GM18499 (cell line): ENCODE results near the gene FER.
"Not testable (repeated sequence)": the region's sequence is repeated elsewhere in the genome, so short reads cannot be mapped to it uniquely, and the experiment has no call there.

Source experiments
- ATAC-seq: cut with Tn5 transposase; IDR thresholded peaks from one replicate; pipeline ENCODE4 v1.9.1; 2021; ENCODE audit warnings: moderate number of reproducible peaks; ENCODE audit not compliant: insufficient read depth, unreplicated experiment

Gene FER

DNA sequence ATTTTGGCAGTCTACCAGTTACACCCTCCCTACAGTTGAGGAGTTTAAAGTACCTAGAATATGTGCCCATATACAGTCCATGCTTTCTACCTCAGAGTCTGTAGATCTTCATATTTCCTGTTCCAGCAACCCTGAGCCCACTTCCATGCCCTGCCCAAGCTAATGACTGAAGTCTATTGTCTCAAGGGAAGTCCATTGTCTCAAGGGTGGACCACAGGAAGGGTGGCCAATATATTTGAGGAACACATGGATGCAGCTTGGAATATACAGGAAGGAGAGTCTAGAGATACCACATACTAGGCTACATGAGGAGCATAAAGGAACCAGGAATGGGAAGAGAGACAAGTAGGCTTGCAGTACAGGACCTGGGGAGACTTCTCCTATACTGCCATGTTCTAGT, 274.4 kb downstream of the FER start:
- ATAC-seq: no peak

DNA sequence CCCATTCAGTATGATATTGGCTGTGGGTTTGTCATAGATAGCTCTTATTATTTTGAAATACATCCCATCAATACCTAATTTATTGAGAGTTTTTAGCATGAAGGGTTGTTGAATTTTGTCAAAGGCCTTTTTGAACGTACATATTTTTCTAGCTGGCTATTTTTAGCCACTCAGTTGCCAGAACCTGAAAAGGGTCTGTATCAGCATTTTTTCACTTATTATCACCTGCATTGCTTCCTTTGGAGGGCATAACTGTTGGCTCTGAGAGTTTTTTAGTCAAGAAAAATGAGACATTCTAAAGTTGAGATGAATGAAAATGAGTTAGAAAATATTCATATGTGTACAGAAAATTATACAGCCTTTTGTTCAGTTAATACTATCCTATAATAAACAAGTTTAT, 278.0 kb downstream of the FER start:
- ATAC-seq: not testable (repeated sequence)

DNA sequence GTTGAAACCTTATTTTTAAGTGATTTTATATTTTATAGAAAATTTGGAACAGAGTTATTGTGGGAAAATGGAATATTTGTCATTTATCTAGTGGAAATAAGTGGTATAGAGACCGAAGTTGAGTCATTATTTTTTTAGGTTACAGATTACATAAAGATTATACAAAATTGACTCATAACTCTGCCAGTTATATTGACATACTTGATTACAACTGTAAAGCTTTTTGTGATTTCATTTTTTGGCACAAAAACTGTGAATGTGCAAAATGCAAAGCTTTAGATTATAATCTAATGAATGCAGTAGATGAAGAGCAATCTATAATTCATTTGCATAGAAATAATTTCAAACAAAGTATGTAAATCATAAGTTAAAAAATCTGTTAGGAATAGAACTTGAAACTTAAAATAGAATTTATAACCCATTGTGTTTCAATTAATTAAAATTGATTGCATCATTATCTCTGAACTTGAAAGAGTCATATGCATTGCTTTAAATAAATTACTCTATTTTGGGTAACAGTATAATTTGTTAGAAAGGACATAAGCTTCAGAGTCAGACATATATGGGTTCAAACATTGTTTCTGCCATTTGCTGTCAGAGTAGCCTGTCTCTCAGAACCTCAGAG, 280.4 kb downstream of the FER start:
- ATAC-seq: no peak

DNA sequence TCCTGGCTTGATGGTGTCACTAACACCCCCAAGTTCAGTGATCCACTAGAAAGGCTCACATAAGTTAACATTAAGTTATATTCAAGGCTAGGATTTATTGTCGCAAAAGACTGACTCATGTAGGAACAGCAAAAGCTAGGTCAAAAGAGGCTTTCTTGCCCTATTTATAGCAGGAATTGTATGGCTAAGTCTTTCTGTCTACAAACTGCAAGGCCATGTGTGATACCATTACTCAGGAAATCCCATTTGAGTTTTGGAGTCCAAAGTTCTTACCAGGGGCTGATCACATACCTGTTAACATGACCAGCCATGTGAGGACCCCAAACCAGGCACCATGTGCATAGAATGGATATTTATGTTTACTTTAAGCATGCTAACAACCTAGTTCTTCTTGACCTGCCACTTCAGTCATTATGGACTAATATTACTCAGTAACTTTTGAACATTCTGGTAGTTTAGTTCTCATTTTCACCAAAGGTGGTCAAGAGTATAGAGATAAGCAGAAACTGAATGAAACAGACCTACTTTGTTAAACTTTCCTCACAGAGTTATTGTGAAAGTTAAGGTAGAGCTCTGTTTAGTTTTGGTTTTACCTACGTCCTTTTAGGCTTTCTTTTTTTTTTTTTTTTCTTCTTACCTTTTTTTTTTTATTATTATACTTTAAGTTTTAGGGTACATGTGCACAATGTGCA, 281.1 kb downstream of the FER start:
- no peak for ATAC-seq

DNA sequence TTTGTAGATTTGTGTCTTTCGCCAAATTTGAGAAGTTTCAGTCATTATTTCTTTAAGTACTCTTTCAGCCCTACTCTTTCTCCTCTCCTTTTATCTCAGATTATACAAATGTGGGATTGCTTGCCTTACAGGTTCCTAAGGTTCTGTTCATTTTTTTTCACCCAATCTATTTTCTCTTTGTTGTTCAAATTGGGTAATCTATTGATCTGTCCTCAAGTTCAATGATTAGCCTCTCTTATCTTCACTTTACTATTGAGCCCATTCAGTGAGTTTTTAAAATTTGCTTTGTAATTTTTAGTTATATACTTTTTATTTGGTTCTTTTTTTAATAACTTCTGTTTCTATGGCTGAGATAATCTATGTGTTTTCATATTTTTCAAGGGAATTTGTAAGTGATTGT, 282.1 kb downstream of the FER start:
- no peak for ATAC-seq

DNA sequence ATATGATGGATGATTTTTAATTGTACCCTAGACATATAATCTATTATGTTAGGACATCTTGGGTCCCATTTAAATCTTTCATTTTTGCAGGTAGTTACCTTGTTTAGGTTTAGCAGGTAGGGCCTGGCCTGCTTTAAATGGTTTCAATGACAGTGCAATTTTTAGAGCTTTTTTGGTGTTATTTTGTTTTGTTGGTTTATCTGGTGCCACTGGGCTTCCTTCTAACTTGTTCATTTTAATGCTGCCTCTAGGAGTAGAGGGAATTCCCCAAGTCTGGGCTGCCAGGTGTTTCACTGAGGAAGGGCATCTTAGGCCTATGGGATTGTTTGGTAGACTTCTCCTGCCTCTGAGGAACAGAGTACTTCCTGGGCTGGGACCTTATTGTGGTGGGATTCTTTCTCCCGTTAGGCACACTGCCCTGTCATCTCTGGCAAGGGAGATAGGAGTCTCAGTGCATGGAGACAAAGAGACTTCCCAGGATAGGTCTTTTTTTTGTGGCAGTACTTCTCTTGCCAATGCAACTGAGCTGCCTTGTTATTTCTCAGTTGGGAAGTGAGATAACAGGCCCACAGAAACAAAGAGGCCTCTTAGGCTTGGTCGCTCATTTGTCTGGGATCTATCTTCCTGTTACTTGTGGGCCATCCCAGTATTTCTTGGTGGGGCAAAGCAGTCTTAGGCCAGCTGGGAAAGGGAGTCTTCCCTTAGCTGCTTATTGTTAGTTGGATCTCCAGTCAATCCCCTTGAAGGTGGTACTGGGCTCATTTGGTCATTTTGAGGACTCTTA, 282.9 kb downstream of the FER start:
- no peak for ATAC-seq

DNA sequence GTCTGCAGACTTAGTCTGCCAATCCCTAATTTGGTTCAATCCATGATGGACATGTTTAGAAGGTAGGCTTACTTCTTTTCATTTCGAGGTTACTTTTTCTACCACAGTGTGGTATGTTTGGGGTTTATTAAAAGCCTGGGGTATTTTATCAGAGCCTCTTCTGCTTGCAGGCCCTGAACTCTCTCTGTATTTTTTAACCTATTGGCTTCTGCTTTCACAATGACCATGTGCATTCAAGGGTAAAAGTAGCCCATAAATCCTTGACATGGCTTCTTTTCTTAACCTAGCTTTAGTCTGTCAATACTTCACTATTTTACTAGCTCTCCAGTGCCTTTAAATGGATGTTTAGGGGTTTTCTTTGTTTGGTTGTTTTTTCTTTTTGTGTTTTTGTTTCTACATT, 286.6 kb downstream of the FER start:
- ATAC-seq: peak; percentile 67

DNA sequence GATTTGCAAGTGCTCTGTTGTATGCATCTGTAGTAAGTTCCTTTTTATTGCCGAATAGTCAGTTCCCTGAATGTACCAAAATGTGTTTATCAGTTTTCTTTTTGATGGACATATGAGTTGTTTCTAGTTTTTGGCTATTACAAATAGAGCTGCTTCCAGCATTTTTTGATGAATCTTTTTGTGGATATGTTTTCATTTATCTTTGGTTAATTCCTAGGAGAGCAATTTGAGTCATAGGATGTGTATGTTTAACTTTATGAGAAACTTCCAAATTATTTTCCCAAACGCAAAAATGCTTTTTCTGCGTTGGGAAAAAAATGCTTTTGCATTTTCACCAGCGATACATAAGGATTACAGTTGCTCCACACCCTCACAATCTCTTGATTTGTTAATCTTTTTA, 287.7 kb downstream of the FER start:
- no peak for ATAC-seq

DNA sequence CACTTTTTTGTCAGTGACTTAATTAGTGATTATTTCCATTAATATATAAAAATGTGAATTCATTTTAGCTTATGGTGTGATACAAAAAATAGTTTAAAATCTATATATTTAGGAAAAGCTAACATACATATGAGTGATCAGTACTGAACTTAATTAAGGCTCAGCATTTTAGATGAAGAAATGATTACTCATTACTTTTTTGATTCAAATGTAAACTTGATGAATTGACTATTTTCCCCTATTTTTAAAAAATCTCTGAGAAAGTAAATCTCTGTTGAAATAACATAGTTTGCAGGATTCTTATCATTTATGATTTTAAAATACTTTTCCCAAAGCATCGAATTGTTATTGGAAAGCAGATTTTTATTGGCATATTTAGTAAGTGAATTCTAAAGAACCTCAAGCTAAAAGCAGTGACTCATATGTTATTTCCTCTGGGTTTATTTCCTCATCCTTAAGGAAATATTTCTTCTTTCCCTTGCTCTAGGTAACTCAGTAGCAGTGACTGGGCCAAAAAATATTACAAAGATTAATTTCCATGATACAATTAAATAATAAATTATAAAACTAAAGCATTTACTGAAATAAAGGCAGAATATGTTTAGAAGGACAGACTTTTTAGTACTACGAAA, 290.6 kb downstream of the FER start:
- ATAC-seq: no peak

DNA sequence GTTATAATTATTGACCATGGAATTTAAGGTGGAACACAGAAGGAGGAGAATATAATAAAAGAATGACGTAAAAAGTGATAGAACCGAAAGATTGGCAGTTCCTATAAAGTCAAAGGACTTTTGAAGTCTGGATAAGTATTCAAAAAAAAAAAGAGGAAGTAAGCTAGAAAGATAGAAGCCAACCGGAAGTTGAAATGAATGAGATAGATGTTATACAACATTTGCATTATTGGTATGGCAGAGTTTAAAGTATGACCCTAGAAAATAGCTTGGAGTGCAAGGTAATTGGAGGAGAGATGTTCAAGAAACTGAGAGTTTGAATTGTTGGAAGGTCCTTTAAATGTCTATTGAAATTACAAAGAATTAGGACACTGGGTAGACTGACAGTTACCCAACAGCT, 293.6 kb downstream of the FER start:
- ATAC-seq: no peak

DNA sequence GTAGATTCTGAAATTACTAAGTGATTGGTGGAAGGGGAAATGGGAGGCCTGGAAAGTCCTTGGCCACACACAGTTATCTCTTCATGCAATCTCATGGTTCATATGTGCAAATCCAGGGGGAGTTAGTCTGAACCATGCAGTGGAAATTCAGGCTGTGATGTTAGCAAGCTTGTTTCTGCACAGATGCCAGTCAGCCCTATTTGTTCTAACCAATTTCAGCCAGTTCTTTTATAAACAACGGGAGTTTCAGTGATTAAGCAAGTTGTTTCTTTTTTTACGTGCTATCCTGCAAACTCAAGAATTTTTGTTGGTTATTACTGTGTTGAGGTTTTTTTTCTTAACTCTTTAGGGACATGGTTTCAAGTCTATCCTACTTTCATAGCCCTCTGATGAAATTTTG, 298.0 kb downstream of the FER start:
- ATAC-seq: no peak

DNA sequence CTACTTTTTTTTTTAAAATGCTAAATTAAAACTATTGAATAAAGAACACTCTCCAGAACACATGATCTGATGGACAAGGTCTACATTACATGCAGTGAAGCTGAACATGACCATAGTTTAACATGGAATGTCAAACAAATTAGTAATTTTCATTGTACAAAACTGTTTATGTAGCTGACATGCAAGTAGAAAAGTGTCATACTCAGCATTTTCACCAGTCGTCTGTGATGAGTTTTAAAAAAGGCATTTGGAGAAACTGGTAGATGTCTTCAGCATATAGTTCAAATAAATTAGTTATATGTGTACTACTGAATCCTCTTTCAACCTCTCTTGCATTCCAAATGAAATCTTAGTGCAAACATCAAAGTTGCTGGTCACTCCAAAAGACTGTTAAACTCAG, 301.9 kb downstream of the FER start:
- ATAC-seq: no peak

DNA sequence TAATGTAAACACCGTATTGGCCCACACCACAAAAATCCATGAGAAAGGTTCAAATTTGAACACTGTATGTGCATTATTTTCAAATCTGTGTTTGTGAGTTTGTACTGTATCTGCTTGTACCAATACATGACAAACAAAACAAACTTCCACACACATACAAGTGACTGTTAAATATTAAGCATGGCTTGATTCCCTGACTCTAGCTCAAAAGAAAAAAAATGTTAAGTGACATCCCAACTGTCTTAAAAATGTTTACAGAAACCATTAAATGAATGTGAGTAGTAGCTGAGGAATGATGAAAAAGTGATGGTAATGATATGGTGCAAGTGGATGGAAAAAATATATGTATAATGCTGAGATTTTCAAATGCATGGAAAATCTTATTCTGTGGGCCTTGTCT, 302.6 kb downstream of the FER start:
- ATAC-seq: not testable (repeated sequence)

DNA sequence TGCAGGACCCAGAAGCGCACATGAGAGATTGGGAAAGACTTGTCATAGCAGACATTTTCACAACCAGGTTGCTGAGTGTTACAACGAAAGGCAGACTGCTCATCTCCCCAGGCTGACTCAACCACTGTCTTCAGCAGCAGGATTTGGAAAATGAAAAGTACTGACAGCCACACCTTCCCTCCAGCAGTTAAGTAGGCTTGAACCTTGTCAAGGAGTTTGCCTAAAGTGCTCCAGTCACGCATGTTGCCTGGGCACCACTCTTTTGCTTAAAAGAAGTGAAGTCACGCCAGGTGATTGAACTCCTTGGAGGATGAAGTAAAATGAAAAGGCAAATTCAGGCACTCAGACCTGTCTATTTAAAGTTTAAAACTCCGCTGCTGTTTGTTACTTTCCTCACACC, 304.5 kb downstream of the FER start:
- ATAC-seq: not testable (repeated sequence)

DNA sequence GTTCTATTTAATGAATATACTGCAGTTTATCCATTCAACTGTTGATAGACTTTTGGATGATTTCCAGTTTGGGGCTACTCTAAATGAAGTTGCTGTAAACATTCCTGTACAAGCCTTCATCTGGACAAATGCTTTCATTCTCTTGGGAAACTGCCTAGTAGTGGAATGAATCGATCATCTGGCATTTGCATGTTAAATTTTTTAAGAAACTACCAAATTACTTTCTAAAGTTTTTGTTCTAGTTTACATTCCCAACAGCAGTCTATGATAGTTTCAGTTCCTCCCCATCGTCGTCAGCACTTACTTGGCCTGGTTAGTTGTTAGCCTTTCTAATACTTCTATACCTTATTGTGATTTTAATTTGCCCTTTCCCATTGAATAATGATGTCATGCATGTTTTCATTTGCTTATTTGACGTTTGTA, 306.3 kb downstream of the FER start:
- ATAC-seq: no peak

DNA sequence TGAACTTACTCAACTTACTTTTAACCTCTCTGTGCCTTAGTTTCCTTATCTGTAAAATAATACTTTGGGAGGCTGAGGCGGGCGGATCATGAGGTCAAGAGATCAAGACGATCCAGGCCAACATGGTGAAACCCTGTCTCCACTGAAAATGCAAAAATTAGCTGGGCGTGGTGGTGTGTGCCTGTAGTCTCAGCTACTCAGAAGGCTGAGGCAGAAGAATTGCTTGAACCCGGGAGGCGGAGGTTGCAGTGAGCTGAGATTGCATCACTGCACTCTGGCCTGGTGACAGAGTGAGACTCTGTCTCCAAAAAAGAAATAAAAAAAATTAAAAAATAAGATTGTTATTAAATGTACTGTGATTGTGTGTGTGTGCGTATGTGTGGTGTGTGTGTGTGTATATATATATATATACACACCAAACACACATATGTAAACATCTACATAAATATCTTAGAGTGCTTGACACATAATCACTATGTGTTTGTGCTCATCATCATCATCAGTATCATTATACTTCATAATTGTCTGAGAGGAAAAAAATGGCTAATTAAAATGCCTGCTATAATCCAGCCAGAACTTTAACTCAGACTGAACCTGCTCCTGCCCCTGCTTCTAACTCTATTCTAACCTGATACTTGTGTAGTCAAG, 312.8 kb downstream of the FER start:
- ATAC-seq: no peak

DNA sequence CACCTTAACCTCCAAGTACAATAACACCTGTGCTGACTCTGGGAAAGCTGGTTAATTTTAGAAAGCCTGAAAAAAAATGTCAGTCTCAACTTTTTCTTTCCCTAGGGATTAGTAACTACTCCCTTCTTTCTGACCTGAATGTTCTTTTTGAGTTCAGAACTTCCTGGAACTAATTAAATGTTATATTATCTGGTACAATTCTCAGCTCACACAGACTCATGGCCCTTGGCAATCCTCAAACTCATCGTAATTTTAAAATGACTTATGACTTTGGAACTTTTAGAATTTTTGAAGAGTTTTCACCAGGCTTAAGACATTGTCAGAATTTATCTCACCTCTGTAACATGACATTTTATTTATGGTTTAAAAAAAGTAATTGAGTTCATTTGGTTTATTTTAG, 315.0 kb downstream of the FER start:
- no peak for ATAC-seq

DNA sequence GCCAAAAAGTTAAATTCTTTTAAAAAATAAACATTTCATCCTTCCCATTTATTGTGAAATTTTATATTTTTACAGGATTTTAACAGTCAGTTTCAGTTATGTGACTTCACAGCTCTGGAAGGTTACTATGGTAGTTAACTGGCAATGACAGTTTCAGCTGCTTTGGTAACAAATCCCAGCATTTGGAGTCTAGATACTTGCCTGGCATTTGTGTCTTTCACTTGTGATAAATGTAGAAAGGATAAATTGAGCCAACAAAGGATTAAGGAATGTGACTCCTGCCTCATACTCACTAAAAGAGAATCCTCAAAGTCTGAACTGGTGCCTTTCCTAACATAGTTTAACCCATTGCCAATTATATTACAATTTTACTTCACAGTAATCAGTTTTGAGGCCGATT, 315.5 kb downstream of the FER start:
- ATAC-seq: no peak

DNA sequence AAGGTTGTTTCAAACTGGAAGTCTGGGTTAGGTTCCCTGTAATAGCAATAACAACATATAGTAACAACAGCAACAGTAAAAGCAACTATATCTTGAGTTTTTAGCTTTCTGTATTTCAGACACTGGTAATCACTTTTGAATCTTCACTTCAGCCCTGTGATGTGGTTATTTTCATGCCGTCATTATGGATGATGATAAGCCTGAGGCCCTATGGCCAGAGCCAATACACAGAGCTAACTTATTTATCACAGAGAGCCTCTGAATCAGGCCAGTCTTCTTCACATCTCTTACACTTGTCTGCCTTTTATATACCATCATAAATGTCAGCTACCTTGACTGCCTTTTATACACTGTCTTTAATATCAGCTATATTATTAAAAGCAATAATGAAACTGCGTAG, 329.0 kb downstream of the FER start:
- no peak for ATAC-seq

DNA sequence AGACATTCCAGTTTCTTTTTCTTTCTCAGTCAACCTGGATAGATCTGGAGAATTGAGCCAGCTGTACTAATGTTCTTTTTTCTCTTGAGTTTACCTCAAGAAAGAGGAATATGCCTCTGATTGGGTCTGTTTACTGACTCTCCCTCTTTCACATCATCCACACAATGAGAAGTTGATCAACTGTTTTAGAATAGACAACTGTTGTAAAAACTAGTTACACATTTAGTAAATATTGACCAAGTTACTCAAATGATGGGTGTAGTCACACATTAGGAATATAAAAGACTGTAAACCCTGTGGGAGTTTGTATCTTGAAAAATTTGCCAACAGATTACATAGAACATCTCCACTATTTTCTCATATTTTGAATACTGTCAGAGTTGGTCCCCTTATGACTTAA, 330.8 kb downstream of the FER start:
- no peak for ATAC-seq

DNA sequence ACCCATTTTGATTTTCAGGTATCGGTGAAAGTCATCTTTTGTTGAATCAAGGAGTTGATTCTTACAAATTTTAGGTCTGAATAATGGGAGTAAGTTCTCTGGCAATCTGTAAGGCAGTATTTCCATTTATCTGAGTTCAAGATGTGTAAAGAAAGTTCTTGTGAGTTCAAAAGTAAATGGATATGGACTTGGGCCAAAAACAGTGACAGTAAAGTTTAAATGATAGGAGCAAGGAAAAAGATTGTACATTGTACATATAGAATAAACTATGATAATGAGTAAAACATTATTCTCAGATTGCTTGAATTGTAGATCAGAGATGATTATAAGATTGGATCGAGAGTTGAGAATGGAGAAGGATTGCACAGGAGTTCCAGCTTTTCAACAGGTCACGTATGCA, 332.8 kb downstream of the FER start:
- ATAC-seq: no peak
